Measurements from ENCODE around the gene BRCA2. TPM values are rescaled to one million over a fixed set of nuclear protein-coding genes. Genes with fewer than 3 reads are reported as not detected.
"Not testable (repeated sequence)": the region's sequence is repeated elsewhere in the genome, so short reads cannot be mapped to it uniquely, and the experiment has no call there.

BRCA2 gene
- total RNA-seq, 1 donor = 1.9 TPM

GRCh38 chr13:32310134-32310706, 5.1 kb upstream of the BRCA2 start:
- DNase-seq (ENCODE audit: low read depth in 2 of 3, low spot score in 2 of 3) = peak in 2 of 3 donors; percentile 50 to 74

- no peak for DNase-seq (ENCODE audit: low read depth in 2 of 3, low spot score in 2 of 3)
These were observed 4.0 kb upstream of the BRCA2 start for GRCh38 chr13:32311188-32311897.

GRCh38 chr13:32314271-32315237, 754 bp upstream of the BRCA2 start:
- peak; percentile 36 to 93 (median 75) for DNase-seq (ENCODE audit: low read depth in 2 of 3, low spot score in 2 of 3)

GRCh38 chr13:32316028-32316339, 676 bp downstream of the BRCA2 start:
- DNase-seq (ENCODE audit: low read depth in 2 of 3, low spot score in 2 of 3) = no peak

GRCh38 chr13:32316501-32316900, 1.2 kb downstream of the BRCA2 start:
- DNase-seq (ENCODE audit: low read depth in 2 of 3, low spot score in 2 of 3) = peak in 1 of 3 donors; percentile 59

GRCh38 chr13:32317716-32318465, 2.6 kb downstream of the BRCA2 start:
- DNase-seq (ENCODE audit: low read depth in 2 of 3, low spot score in 2 of 3) = no peak

GRCh38 chr13:32320528-32320927, 5.2 kb downstream of the BRCA2 start:
- no peak for DNase-seq (ENCODE audit: low read depth in 2 of 3, low spot score in 2 of 3)

GRCh38 chr13:32323912-32324311, 8.6 kb downstream of the BRCA2 start:
- DNase-seq (ENCODE audit: low read depth in 2 of 3, low spot score in 2 of 3) = no peak

- no peak for DNase-seq (ENCODE audit: low read depth in 2 of 3, low spot score in 2 of 3)
These were observed 15.1 kb downstream of the BRCA2 start for GRCh38 chr13:32330441-32330840.

GRCh38 chr13:32334671-32335070, 19.4 kb downstream of the BRCA2 start:
- peak in 1 of 3 donors; percentile 33 for DNase-seq (ENCODE audit: low read depth in 2 of 3, low spot score in 2 of 3)

GRCh38 chr13:32340914-32341313, 25.6 kb downstream of the BRCA2 start:
- DNase-seq (ENCODE audit: low read depth in 2 of 3, low spot score in 2 of 3) = peak in 2 of 3 donors; percentile 33 to 71

- DNase-seq (ENCODE audit: low read depth in 2 of 3, low spot score in 2 of 3) = no peak
These were observed 32.3 kb downstream of the BRCA2 start for GRCh38 chr13:32347651-32348050.

GRCh38 chr13:32350839-32351441, 35.6 kb downstream of the BRCA2 start:
- not testable (repeated sequence) for DNase-seq (ENCODE audit: low read depth in 2 of 3, low spot score in 2 of 3)

GRCh38 chr13:32354040-32354439, 38.7 kb downstream of the BRCA2 start:
- DNase-seq (ENCODE audit: low read depth in 2 of 3, low spot score in 2 of 3) = no peak

GRCh38 chr13:32355935-32356334, 40.6 kb downstream of the BRCA2 start:
- not testable (repeated sequence) for DNase-seq (ENCODE audit: low read depth in 2 of 3, low spot score in 2 of 3)

- no peak for DNase-seq (ENCODE audit: low read depth in 2 of 3, low spot score in 2 of 3)
These were observed 47.3 kb downstream of the BRCA2 start for GRCh38 chr13:32362574-32362973.

GRCh38 chr13:32370805-32371204, 55.5 kb downstream of the BRCA2 start:
- no peak for DNase-seq (ENCODE audit: low read depth in 2 of 3, low spot score in 2 of 3)

GRCh38 chr13:32376642-32377415, 61.5 kb downstream of the BRCA2 start:
- DNase-seq (ENCODE audit: low read depth in 2 of 3, low spot score in 2 of 3) = no peak

- DNase-seq (ENCODE audit: low read depth in 2 of 3, low spot score in 2 of 3) = no peak
These were observed 62.7 kb downstream of the BRCA2 start for GRCh38 chr13:32378012-32378411.

GRCh38 chr13:32381539-32381938, 66.2 kb downstream of the BRCA2 start:
- peak in 2 of 3 donors; percentile 31 to 59 for DNase-seq (ENCODE audit: low read depth in 2 of 3, low spot score in 2 of 3)

Measured in hematopoietic multipotent progenitor cell (in vitro differentiated cells).